Gastroesophageal sphincter (tissue), 3 donors: ENCODE measurements around the gene PHOX2B.
"Not testable (repeated sequence)": the region's sequence is repeated elsewhere in the genome, so short reads cannot be mapped to it uniquely, and the experiment has no call there.

Experiments
- POLR2A ChIP-seq, 2 donors: fragments of 450-650 bp; IDR thresholded peaks; one replicate each; pipeline ENCODE4 v1.6.1; 2017; ENCODE audit warnings: antibody characterized with exemption in 2 of 2, mild to moderate bottlenecking in 2 of 2, moderate library complexity in 1 of 2
- TF ChIP-seq, protein P1 (sequence below), 4 experiments: fragments of 200-600 bp in 2 of 4; fragments of 450-650 bp in 2 of 4; sonication (generic) in 1 of 4; IDR thresholded peaks; one replicate each; pipeline ENCODE4 v1.5.1; 2017 to 2019; ENCODE audit warnings: antibody characterized with exemption in 4 of 4, mild to moderate bottlenecking in 2 of 4, moderate library complexity in 2 of 4

DNA sequence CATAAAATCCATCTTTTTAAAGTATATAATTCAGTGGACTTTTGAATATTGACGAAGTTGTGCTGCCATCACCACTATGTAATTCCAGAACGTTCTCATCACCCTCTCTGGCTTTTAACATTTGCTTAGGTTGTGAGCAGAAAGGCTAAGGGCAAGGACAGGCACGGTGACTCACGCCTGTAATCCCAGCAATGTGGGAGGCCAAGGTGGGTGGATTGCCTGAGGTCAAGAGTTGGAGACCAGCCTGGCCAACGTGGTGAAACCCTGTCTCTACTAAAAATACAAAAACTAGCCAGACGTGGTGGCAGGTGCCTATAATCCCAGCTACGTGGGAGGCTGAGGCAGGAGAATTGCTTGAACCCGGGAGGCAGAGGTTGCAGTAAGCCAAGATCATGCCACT is 11.0 kb downstream of the PHOX2B start:
- TF ChIP-seq, protein P1, sequence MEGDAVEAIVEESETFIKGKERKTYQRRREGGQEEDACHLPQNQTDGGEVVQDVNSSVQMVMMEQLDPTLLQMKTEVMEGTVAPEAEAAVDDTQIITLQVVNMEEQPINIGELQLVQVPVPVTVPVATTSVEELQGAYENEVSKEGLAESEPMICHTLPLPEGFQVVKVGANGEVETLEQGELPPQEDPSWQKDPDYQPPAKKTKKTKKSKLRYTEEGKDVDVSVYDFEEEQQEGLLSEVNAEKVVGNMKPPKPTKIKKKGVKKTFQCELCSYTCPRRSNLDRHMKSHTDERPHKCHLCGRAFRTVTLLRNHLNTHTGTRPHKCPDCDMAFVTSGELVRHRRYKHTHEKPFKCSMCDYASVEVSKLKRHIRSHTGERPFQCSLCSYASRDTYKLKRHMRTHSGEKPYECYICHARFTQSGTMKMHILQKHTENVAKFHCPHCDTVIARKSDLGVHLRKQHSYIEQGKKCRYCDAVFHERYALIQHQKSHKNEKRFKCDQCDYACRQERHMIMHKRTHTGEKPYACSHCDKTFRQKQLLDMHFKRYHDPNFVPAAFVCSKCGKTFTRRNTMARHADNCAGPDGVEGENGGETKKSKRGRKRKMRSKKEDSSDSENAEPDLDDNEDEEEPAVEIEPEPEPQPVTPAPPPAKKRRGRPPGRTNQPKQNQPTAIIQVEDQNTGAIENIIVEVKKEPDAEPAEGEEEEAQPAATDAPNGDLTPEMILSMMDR (IDR thresholded peaks at IDR 0.05): not testable (repeated sequence)
- not testable (repeated sequence) for TF ChIP-seq POLR2A (IDR thresholded peaks at IDR 0.05)
